ENCODE results near the gene WDFY4.

GRCh38 chr10:48833674-48834073 lies 149.0 kb downstream of the WDFY4 start:
- TF ChIP-seq CTCF (conservative IDR thresholded peaks at IDR 0.05) (no peak), EZH2 (IDR thresholded peaks at IDR 0.05; ENCODE audit: low read depth) (no peak)

Measured in PC-9 (cell line).